Calu3 (cell line): ENCODE data around the gene PLA2G2D. TPM values are rescaled to one million over a fixed set of nuclear protein-coding genes. Genes with fewer than 3 reads are reported as not detected.

Source experiments
- BruUV-seq: library from RNA; stranded (reverse); fragments of 400-500 nt; replicated peaks from 2 replicates; lab custom pipeline; 2021; lab: Mats Ljungman, UMichigan
- CTCF ChIA-PET: fragments of 300-600 bp; sonication (Branson Sonifier 250); formaldehyde crosslinking; loops from one replicate; lab custom pipeline; 2022; ENCODE audit warnings: antibody characterized with exemption; lab: Charles Lee
- DNase-seq: peaks from one replicate; pipeline ENCODE4 v3.0.0; 2022
- H3K27ac Mint-ChIP-seq: one replicate; pipeline ENCODE4 v1.8.0; 2022; ENCODE audit warnings: mixed read lengths; ENCODE audit not compliant: unreplicated experiment
- H3K27me3 Mint-ChIP-seq: one replicate; pipeline ENCODE4 v1.8.0; 2022; ENCODE audit warnings: mixed read lengths; ENCODE audit not compliant: unreplicated experiment
- H3K36me3 Mint-ChIP-seq: one replicate; pipeline ENCODE4 v1.8.0; 2022; ENCODE audit warnings: mild to moderate bottlenecking, moderate library complexity, mixed read lengths; ENCODE audit not compliant: insufficient read depth, unreplicated experiment
- H3K4me1 Mint-ChIP-seq: one replicate; pipeline ENCODE4 v1.8.0; 2022; ENCODE audit warnings: mild to moderate bottlenecking, low read depth, mixed read lengths; ENCODE audit not compliant: unreplicated experiment
- H3K4me3 Mint-ChIP-seq: one replicate; pipeline ENCODE4 v1.8.0; 2022; ENCODE audit warnings: mild to moderate bottlenecking, low read depth, moderate library complexity, mixed read lengths; ENCODE audit not compliant: unreplicated experiment
- H3K9me3 Mint-ChIP-seq: one replicate; pipeline ENCODE4 v1.8.0; 2022; ENCODE audit warnings: low read depth, mixed read lengths; ENCODE audit not compliant: unreplicated experiment
- intact Hi-C: fragments of 100-400 bp; cut with micrococcal nuclease; formaldehyde crosslinking; loops from one replicate; pipeline ENCODE4 v1.10.0; 2022; ENCODE audit not compliant: unreplicated experiment
- total RNA-seq: library from RNA; stranded (reverse); gene quantifications from 2 replicates; pipeline ENCODE4 v1.2.3, GENCODE V29; 2022
- TF ChIP-seq, protein P1 (sequence below): fragments of 200-600 bp; IDR thresholded peaks from one replicate; pipeline ENCODE4 v1.8.0; 2022; ENCODE audit warnings: antibody characterized with exemption; ENCODE audit not compliant: unreplicated experiment

Gene PLA2G2D
- total RNA-seq, 1 experiment from 2014 or later: not detected

DNA sequence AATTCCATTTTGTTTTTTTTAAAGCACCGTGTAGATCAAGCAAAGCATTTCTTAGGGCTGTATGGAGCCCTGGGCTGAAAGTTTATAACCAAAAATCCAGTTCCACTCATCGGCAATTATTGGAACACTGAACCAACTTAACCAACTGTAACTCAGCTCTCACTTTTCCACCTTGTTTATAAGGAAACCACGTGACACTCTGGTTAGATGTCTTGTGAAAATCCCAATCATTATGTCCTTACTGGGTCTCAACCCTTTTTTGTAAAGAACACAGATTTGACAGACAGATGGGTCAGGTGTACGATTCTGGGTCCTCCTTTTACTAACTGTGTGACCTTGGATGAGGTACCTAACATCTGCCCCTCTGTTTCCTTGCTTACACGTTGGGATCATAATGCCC is 43.1 kb downstream of the PLA2G2D start:
- H3K9me3 Mint-ChIP-seq: no peaks in the 10 kb centered on the region
- BruUV-seq: no TSS peak
- H3K4me1 Mint-ChIP-seq: no peaks in the 10 kb centered on the region
- H3K36me3 Mint-ChIP-seq: no peaks in the 10 kb centered on the region
- intact Hi-C loops: no loop called here
- H3K27ac Mint-ChIP-seq: no peak overlapping the region
- H3K27me3 Mint-ChIP-seq: peaks cover 67% of the 10 kb centered on the region
- CTCF ChIA-PET: no interaction called here
- no peak overlapping the region for H3K4me3 Mint-ChIP-seq
- no peak for DNase-seq
- TF ChIP-seq, protein P1, sequence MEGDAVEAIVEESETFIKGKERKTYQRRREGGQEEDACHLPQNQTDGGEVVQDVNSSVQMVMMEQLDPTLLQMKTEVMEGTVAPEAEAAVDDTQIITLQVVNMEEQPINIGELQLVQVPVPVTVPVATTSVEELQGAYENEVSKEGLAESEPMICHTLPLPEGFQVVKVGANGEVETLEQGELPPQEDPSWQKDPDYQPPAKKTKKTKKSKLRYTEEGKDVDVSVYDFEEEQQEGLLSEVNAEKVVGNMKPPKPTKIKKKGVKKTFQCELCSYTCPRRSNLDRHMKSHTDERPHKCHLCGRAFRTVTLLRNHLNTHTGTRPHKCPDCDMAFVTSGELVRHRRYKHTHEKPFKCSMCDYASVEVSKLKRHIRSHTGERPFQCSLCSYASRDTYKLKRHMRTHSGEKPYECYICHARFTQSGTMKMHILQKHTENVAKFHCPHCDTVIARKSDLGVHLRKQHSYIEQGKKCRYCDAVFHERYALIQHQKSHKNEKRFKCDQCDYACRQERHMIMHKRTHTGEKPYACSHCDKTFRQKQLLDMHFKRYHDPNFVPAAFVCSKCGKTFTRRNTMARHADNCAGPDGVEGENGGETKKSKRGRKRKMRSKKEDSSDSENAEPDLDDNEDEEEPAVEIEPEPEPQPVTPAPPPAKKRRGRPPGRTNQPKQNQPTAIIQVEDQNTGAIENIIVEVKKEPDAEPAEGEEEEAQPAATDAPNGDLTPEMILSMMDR: no peak

DNA sequence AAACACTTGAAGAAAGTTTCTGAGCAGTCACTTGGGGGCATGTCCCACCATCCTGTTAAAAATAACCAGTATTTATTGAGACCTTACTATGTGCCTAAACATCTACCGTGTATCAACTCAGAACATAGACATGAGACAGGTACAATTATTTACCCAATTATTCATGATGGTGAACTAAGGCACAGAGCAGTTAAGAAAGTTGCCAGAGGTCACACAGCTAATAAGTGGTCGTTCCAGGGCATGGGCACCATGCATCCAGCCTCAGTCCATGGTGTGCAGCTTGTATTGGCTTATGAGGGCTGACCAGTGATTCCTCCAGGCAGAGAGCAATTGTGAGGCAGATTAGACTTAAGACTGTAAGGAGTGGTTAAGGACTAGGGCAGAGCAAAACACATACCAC is 44.0 kb downstream of the PLA2G2D start:
- no peak overlapping the region for H3K4me3 Mint-ChIP-seq
- CTCF ChIA-PET: no interaction called here
- H3K27me3 Mint-ChIP-seq: peaks cover 61% of the 10 kb centered on the region
- TF ChIP-seq, protein P1: no peak
- no peak for DNase-seq
- intact Hi-C loops: no loop called here
- H3K9me3 Mint-ChIP-seq: no peaks in the 10 kb centered on the region
- H3K36me3 Mint-ChIP-seq: no peaks in the 10 kb centered on the region
- no TSS peak for BruUV-seq
- H3K27ac Mint-ChIP-seq: no peak overlapping the region
- no peaks in the 10 kb centered on the region for H3K4me1 Mint-ChIP-seq

DNA sequence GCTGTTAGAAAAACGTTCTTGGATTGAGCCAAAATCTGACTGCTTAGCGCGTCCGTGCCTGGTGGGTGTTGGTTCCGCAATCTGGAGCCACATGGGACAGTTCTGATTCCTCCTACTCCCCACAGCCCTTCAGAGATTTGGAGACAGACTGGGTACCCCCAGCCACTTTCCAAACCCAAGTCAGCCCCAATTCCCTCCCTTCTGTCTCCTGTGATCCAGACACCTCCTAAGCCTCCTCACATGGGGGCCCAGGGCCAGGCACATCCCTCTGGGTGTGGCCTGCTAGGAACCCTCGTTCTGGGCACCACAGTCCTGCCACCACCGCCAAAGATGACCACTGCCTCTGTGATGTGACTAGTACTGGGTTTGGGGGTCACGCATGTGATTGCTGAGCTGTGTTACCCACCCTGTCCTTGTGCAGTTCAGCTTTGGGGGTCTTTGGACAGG is 44.6 kb downstream of the PLA2G2D start:
- H3K27me3 Mint-ChIP-seq: peaks cover 61% of the 10 kb centered on the region
- no TSS peak for BruUV-seq
- no peaks in the 10 kb centered on the region for H3K36me3 Mint-ChIP-seq
- H3K4me1 Mint-ChIP-seq: no peaks in the 10 kb centered on the region
- DNase-seq: no peak
- H3K4me3 Mint-ChIP-seq: no peak overlapping the region
- CTCF ChIA-PET: no interaction called here
- no peaks in the 10 kb centered on the region for H3K9me3 Mint-ChIP-seq
- intact Hi-C loops: no loop called here
- TF ChIP-seq, protein P1: no peak
- no peak overlapping the region for H3K27ac Mint-ChIP-seq

DNA sequence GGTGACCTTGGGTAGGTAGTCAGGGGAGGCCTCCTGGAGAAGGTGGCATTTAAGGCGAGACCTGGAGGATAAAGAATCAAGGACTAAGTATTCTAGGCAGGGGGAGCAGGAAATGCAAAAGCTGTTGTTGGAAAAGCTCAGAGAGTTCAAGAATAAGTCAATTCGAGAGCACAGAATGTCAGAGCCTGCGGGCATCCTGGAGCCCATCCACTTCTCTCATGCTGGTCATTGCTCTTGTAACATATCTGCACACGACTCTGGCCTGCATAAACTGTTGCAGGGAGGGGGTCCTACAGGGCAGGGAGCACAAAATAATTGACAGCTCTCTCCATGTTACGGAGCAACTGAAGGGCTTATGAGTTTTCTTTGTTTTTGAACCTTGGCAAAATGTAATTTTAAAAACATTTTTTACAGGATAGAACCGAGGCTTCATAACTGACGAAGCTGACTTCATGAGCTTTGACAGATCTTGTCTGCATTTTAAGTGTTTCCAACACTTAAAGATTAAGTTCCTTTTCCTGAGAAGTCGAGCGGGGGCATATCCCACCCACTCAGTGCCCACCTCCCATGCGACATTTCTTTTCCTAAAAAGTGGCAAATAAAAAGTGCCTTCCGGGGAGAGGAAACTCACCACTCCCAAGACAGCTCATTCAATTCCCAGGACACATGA is 45.1 kb downstream of the PLA2G2D start:
- no peak overlapping the region for H3K4me3 Mint-ChIP-seq
- no peaks in the 10 kb centered on the region for H3K9me3 Mint-ChIP-seq
- TF ChIP-seq, protein P1: no peak
- no peak overlapping the region for H3K27ac Mint-ChIP-seq
- no TSS peak for BruUV-seq
- no peak for DNase-seq
- intact Hi-C loops: no loop called here
- H3K4me1 Mint-ChIP-seq: no peaks in the 10 kb centered on the region
- CTCF ChIA-PET: no interaction called here
- no peaks in the 10 kb centered on the region for H3K36me3 Mint-ChIP-seq
- peaks cover 61% of the 10 kb centered on the region for H3K27me3 Mint-ChIP-seq
